OCI-LY1 (cell line): ENCODE measurements around the gene AACS.

Source experiments
- CTCF ChIP-seq: fragments of 200-600 bp; sonication (generic), shearing (Covaris generic); IDR thresholded peaks from 2 replicates; pipeline ENCODE4 v1.5.1; 2017; ENCODE audit warnings: mild to moderate bottlenecking, antibody characterized with exemption, low read length, moderate library complexity, mixed read lengths
- EZH2 ChIP-seq: fragments of 200-600 bp; sonication (generic), shearing (Covaris generic); IDR thresholded peaks from 2 replicates; pipeline ENCODE4 v1.8.0; 2017; ENCODE audit warnings: borderline replicate concordance, mixed run types, mild to moderate bottlenecking, antibody characterized with exemption, low read length, moderate library complexity, mixed read lengths

DNA sequence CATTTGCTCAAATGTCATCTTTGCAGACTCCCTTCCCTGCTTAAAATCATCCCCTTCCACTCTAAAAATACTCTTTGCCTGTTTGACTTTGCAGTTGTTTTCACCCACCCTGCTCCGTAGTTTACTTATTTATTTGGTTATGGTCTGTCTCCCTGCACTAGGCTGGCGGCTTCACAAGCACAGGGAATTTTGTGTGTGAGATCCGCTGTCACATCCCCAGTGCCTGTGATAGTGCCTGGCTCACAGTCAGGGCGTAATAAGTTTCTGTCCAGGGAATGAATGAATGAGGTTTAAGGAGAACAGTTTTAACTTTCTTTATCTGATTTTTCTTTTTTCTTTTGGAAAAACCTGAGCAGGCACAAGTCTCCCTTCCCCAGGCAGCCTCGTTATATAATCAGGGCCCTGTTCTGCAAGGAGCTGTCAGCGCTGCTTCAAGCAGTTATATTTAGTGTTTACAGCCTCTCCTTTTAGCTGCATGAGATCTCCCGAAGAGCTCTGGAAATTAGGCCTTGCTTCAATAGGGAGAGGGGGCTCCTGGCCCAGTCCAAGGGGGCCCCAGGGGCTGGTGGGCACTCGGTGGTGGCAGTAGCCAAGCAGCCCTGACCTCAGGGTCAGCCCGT, 107.1 kb downstream of the AACS start:
- no peak for TF ChIP-seq EZH2
- no peak for TF ChIP-seq CTCF
